B cell (primary cell): ENCODE results near the gene EN1. TPM values are rescaled to one million over a fixed set of nuclear protein-coding genes. Genes with fewer than 3 reads are reported as not detected.

Experiments used
- ATAC-seq: fragments of 200-7000 bp; cut with Tn5 transposase; one replicate; pipeline ENCODE4 v1.10.0; 2021; ENCODE audit warnings: low read depth, mild to moderate bottlenecking, moderate number of reproducible peaks, moderate library complexity
- CTCF ChIA-PET: fragments of 350-600 bp; sonication (Branson Sonifier 250); formaldehyde crosslinking; loops from one replicate; lab custom pipeline; 2021; ENCODE audit warnings: antibody characterized with exemption, inconsistent platforms; lab: Charles Lee
- POLR2A ChIA-PET: fragments of 350-600 bp; sonication (Branson Sonifier 250); formaldehyde crosslinking; loops from one replicate; lab custom pipeline; 2021; ENCODE audit warnings: antibody characterized with exemption; lab: Charles Lee
- DNase-seq: peaks from one replicate; pipeline ENCODE4 v3.0.0; 2013
- H2AFZ ChIP-seq: 2 replicates; pipeline ENCODE4 v1.6.1; 2012; ENCODE audit warnings: mild to moderate bottlenecking, low read depth, low read length; ENCODE audit not compliant: insufficient read depth, poor library complexity, severe bottlenecking
- H3K27ac ChIP-seq, 2 donors: 1 replicate in 1 of 2; 2 replicates in 1 of 2; pipeline ENCODE4 v1.5.1; 2012 to 2013; ENCODE audit warnings: low read length in 2 of 2, mild to moderate bottlenecking in 2 of 2, moderate library complexity in 1 of 2
- H3K27me3 ChIP-seq, 4 experiments: fragments of 200-600 bp in 1 of 4; sonication (generic) in 1 of 4; replicated peaks in 1 of 4; 1 replicate in 2 of 4; 2 replicates in 2 of 4; pipeline versions ENCODE4 v1.6.1 to v1.7.0; 2013 to 2016; ENCODE audit warnings: low read length in 3 of 4, mild to moderate bottlenecking in 2 of 4, mixed read lengths in 1 of 4, moderate library complexity in 1 of 4; ENCODE audit not compliant: insufficient read depth in 4 of 4, control insufficient read depth in 3 of 4; ENCODE audit errors: control extremely low read depth in 1 of 4
- H3K36me3 ChIP-seq, 2 experiments: replicated peaks in 1 of 2; 1 replicate in 1 of 2; 2 replicates in 1 of 2; pipeline versions ENCODE4 v1.6.1 to v1.7.1; 2013; ENCODE audit warnings: low read length in 1 of 2; ENCODE audit not compliant: insufficient read depth in 2 of 2, control insufficient read depth in 1 of 2; ENCODE audit errors: control extremely low read depth in 1 of 2, extremely low read depth in 1 of 2
- H3K4me1 ChIP-seq, 2 donors: fragments of 200-600 bp in 1 of 2; sonication (generic) in 1 of 2; 1 replicate in 1 of 2; 2 replicates in 1 of 2; pipeline versions ENCODE4 v1.5.1 to v1.6.1; 2013 to 2017; ENCODE audit warnings: low read length in 2 of 2; ENCODE audit not compliant: control insufficient read depth in 2 of 2, insufficient read depth in 2 of 2
- H3K4me2 ChIP-seq: replicated peaks from 2 replicates; pipeline ENCODE3; 2012; ENCODE audit warnings: mild to moderate bottlenecking, low read depth, low read length; ENCODE audit not compliant: poor library complexity, severe bottlenecking
- H3K4me3 ChIP-seq, 5 experiments: fragments of 200-600 bp in 1 of 5; sonication (generic) in 1 of 5; 1 replicate in 3 of 5; 2 replicates in 2 of 5; pipeline versions ENCODE4 v1.5.1 to v1.7.0; 2011 to 2016; ENCODE audit warnings: low read length in 4 of 5, mild to moderate bottlenecking in 4 of 5, low read depth in 2 of 5, control low read depth in 1 of 5, moderate library complexity in 1 of 5; ENCODE audit not compliant: insufficient read depth in 1 of 5; ENCODE audit errors: control extremely low read depth in 1 of 5, extremely low read depth in 1 of 5
- H3K79me2 ChIP-seq: fragments of 200-600 bp; sonication (generic); one replicate; pipeline ENCODE4 v1.6.0; 2016; ENCODE audit warnings: low read length; ENCODE audit not compliant: control insufficient read depth, insufficient read depth
- H3K9ac ChIP-seq: fragments of 200-600 bp; sonication (generic); 2 replicates; pipeline ENCODE4 v1.6.1; 2017; ENCODE audit warnings: mild to moderate bottlenecking, low read length, moderate library complexity
- H3K9me3 ChIP-seq, 3 donors: one replicate each; pipeline versions ENCODE4 v1.6.1 to v1.7.1; 2013; ENCODE audit warnings: low read length in 2 of 3; ENCODE audit not compliant: control insufficient read depth in 2 of 3, insufficient read depth in 1 of 3; ENCODE audit errors: control extremely low read depth in 1 of 3
- H4K20me1 ChIP-seq: 2 replicates; pipeline ENCODE4 v1.6.0; 2012; ENCODE audit warnings: mild to moderate bottlenecking, low read length; ENCODE audit not compliant: insufficient read depth, control insufficient read depth, poor library complexity, severe bottlenecking
- H3K27ac Mint-ChIP-seq: one replicate; pipeline ENCODE4 v1.8.0; 2021; ENCODE audit warnings: mixed read lengths
- H3K27me3 Mint-ChIP-seq: one replicate; pipeline ENCODE4 v1.8.0; 2021; ENCODE audit warnings: mixed read lengths
- H3K4me1 Mint-ChIP-seq: one replicate; pipeline ENCODE4 v1.8.0; 2021; ENCODE audit warnings: mixed read lengths
- H3K4me3 Mint-ChIP-seq: one replicate; pipeline ENCODE4 v1.8.0; 2021; ENCODE audit warnings: mixed read lengths
- H3K9me3 Mint-ChIP-seq: one replicate; pipeline ENCODE4 v1.8.0; 2022; ENCODE audit warnings: mixed read lengths; ENCODE audit not compliant: insufficient read depth
- EZH2 ChIP-seq: IDR thresholded peaks from 2 replicates; pipeline ENCODE4 v1.6.1; 2012; ENCODE audit warnings: borderline replicate concordance, low read depth, mild to moderate bottlenecking, moderate library complexity, low read length; ENCODE audit not compliant: insufficient read depth, poor library complexity, severe bottlenecking
- WGBS: methylation state at CpG from one replicate; pipeline ENCODE4 v1.1.5; 2013; ENCODE audit warnings: missing lambda C conversion rate; ENCODE audit not compliant: insufficient coverage; 5-methylcytosine and 5-hydroxymethylcytosine counted together
- intact Hi-C: fragments of 100-400 bp; cut with micrococcal nuclease; formaldehyde crosslinking; loops from one replicate; pipeline ENCODE4 v1.10.0; 2022
- polyA plus RNA-seq: library from polyadenylated mRNA; depleted of rRNA; stranded (reverse); fragments of >200 nt; gene quantifications from 2 replicates; pipeline ENCODE4 v1.2.3, GENCODE V29; 2012
- total RNA-seq, 2 donors: library from RNA; stranded (reverse); fragments of 120-200 nt in 1 of 2; gene quantifications; 1 replicate in 1 of 2; 2 replicates in 1 of 2; pipeline versions ENCODE4 v1.2.3 to v1.2.4, GENCODE V29; 2013 to 2022
- TF ChIP-seq, protein P1 (sequence below): fragments of 200-600 bp; IDR thresholded peaks from one replicate; pipeline ENCODE4 v1.8.0; 2022; ENCODE audit warnings: antibody characterized with exemption, mild to moderate bottlenecking

The EN1 gene
- total and polyA plus RNA-seq, 2 donors (not counting 1 experiment from before 2014, with no cell fraction given): not detected

DNA sequence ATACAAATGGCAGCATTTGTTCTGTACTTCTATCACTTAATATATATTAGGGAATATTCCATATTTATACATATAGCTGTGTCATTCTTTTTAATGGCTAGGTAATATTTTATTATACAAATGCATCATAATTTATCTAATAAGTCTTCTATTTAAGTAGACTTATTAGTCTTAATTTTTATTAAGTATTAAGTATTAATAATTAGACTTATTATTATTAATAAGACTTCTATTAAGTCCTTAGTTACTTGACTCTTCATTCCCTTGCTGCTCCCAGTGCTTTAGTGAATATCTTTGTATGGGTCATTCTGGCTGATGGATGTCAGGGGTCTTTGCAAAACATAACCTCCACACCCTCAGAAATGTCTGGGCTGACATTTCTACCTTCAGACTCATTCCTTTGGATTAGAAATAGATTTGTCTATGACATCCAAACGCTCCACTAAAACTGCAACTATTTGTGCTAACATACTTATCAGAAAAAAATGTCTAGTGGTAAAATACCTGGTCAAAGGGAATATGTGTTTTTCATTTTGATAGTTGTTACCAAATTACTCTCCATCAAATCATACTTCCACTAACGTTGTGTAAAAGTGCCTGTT lies 35.8 kb downstream of the EN1 start:
- POLR2A ChIA-PET: no interaction called here
- no peak for TF ChIP-seq EZH2
- TF ChIP-seq, protein P1, sequence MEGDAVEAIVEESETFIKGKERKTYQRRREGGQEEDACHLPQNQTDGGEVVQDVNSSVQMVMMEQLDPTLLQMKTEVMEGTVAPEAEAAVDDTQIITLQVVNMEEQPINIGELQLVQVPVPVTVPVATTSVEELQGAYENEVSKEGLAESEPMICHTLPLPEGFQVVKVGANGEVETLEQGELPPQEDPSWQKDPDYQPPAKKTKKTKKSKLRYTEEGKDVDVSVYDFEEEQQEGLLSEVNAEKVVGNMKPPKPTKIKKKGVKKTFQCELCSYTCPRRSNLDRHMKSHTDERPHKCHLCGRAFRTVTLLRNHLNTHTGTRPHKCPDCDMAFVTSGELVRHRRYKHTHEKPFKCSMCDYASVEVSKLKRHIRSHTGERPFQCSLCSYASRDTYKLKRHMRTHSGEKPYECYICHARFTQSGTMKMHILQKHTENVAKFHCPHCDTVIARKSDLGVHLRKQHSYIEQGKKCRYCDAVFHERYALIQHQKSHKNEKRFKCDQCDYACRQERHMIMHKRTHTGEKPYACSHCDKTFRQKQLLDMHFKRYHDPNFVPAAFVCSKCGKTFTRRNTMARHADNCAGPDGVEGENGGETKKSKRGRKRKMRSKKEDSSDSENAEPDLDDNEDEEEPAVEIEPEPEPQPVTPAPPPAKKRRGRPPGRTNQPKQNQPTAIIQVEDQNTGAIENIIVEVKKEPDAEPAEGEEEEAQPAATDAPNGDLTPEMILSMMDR: no peak
- no peak overlapping the region for H3K27ac ChIP-seq
- H2AFZ ChIP-seq: no peak overlapping the region
- H3K4me1 ChIP-seq: peaks cover 0 to 4% of the 10 kb centered on the region in 2 donors
- no CpG with 5 or more reads among the region's 2 CpGs for WGBS
- H3K27me3 Mint-ChIP-seq: peaks cover 61% of the 10 kb centered on the region
- no peak overlapping the region for H3K9ac ChIP-seq
- CTCF ChIA-PET: no interaction called here
- intact Hi-C loops: no loop called here
- H3K4me3 Mint-ChIP-seq: no peak overlapping the region
- ATAC-seq (no peak), DNase-seq (no peak)
- H3K27me3 ChIP-seq: peaks cover 0 to 49% (median 13%) of the 10 kb centered on the region in 4 experiments
- no peaks in the 10 kb centered on the region for H4K20me1 ChIP-seq
- no peaks in the 10 kb centered on the region for H3K79me2 ChIP-seq
- H3K9me3 Mint-ChIP-seq: no peaks in the 10 kb centered on the region
- no peaks in the 10 kb centered on the region for H3K4me1 Mint-ChIP-seq
- no peak overlapping the region for H3K4me3 ChIP-seq
- no peak overlapping the region for H3K27ac Mint-ChIP-seq
- H3K4me2 ChIP-seq: no peak overlapping the region
- H3K9me3 ChIP-seq: peaks cover 0 to 11% (median 0%) of the 10 kb centered on the region in 3 donors
- no peaks in the 10 kb centered on the region for H3K36me3 ChIP-seq

DNA sequence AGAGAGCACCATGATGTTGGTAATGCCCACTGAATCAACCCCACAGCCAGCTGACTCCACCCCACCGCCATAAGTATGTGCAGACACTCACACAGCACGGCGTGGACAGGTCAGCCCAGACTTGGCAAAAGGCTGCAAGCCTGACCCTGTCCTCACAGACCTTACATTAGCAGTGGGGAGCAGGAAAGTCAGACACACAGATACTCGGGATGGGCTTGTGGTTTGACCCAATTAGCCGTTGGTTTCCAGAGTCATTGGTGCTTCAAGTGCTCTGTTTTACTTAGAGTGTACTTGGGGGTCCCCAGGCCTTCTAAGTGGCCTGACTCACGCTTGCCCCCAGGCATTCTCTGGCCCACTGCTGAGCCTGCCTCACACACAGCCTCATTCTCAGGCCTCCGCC lies 36.7 kb downstream of the EN1 start:
- intact Hi-C loops: no loop called here
- Histone ChIP-seq H4K20me1 (no peaks in the 10 kb centered on the region), H3K9ac (no peak overlapping the region), H2AFZ (no peak overlapping the region), H3K4me2 (no peak overlapping the region), H3K27me3 (peaks cover 0 to 46% (median 15%) of the 10 kb centered on the region in 4 experiments), H3K79me2 (no peaks in the 10 kb centered on the region), H3K4me3 (no peak overlapping the region), H3K9me3 (peaks cover 0 to 11% (median 0%) of the 10 kb centered on the region in 3 donors), H3K36me3 (no peaks in the 10 kb centered on the region), H3K4me1 (peaks cover 0 to 4% of the 10 kb centered on the region in 2 donors), H3K27ac (no peak overlapping the region)
- Mint-ChIP-seq H3K27me3 (peaks cover 60% of the 10 kb centered on the region), H3K27ac (no peak overlapping the region), H3K4me3 (no peak overlapping the region), H3K9me3 (no peaks in the 10 kb centered on the region), H3K4me1 (no peaks in the 10 kb centered on the region)
- ATAC-seq (no peak), DNase-seq (no peak)
- ChIA-PET POLR2A (no interaction called here), CTCF (no interaction called here)
- 89% methylated on average over 7 of the region's 7 CpGs for WGBS
- no peak for TF ChIP-seq EZH2
- TF ChIP-seq, protein P1: no peak
